GM23338 (cell line): ENCODE results near the gene TCFL5. TPM values are rescaled to one million over a fixed set of nuclear protein-coding genes. Genes with fewer than 3 reads are reported as not detected.

Experiments used
- ATAC-seq: fragments of 200-7000 bp; cut with Tn5 transposase; 3 replicates; pipeline ENCODE4 v1.9.1; 2020
- DNase-seq: peaks from one replicate; pipeline ENCODE4 v3.0.0-alpha.2; 2015; ENCODE audit warnings: low spot score
- H2AFZ ChIP-seq: fragments of 200-600 bp; sonication (generic); 2 replicates; pipeline ENCODE4 v1.8.0; 2016; ENCODE audit warnings: antibody characterized with exemption, mild to moderate bottlenecking, moderate library complexity
- H3F3A ChIP-seq: fragments of 200-600 bp; sonication (generic); replicated peaks from 2 replicates; pipeline ENCODE4 v1.8.0; 2017; ENCODE audit warnings: antibody characterized with exemption, mixed run types, low read depth
- H3K27ac ChIP-seq: fragments of 200-600 bp; sonication (generic); 2 replicates; pipeline ENCODE4 v1.6.1; 2016; ENCODE audit warnings: low read depth
- H3K27me3 ChIP-seq: fragments of 200-600 bp; sonication (generic); 2 replicates; pipeline ENCODE4 v1.8.0; 2016; ENCODE audit warnings: mild to moderate bottlenecking, mixed run types, moderate library complexity; ENCODE audit not compliant: insufficient read depth
- H3K36me3 ChIP-seq: fragments of 200-600 bp; sonication (generic); 2 replicates; pipeline ENCODE4 v1.8.0; 2016; ENCODE audit warnings: mild to moderate bottlenecking; ENCODE audit not compliant: insufficient read depth
- H3K4me1 ChIP-seq: fragments of 200-600 bp; sonication (generic); 2 replicates; pipeline ENCODE4 v1.8.0; 2016; ENCODE audit warnings: mild to moderate bottlenecking, moderate library complexity; ENCODE audit not compliant: insufficient read depth
- H3K4me2 ChIP-seq: fragments of 200-600 bp; sonication (generic); 2 replicates; pipeline ENCODE4 v1.7.1; 2017; ENCODE audit warnings: mixed run types
- H3K4me3 ChIP-seq: fragments of 200-600 bp; sonication (generic); 2 replicates; pipeline ENCODE4 v1.6.1; 2016; ENCODE audit warnings: mixed run types
- H3K79me2 ChIP-seq: fragments of 200-600 bp; sonication (generic); replicated peaks from 2 replicates; pipeline ENCODE4 v1.8.0; 2017; ENCODE audit warnings: mild to moderate bottlenecking; ENCODE audit not compliant: insufficient read depth
- H3K9me2 ChIP-seq: fragments of 200-600 bp; sonication (generic); 2 replicates; pipeline ENCODE4 v1.8.0; 2017; ENCODE audit not compliant: insufficient read depth
- H4K20me1 ChIP-seq: fragments of 200-600 bp; sonication (generic); replicated peaks from 2 replicates; pipeline ENCODE4 v1.8.0; 2017; ENCODE audit warnings: mild to moderate bottlenecking; ENCODE audit not compliant: insufficient read depth
- H3K27ac Mint-ChIP-seq: 2 replicates; pipeline ENCODE4 v1.8.0; 2020; ENCODE audit warnings: inconsistent platforms, mild to moderate bottlenecking, moderate library complexity, mixed read lengths
- H3K27me3 Mint-ChIP-seq: 3 replicates; pipeline ENCODE4 v1.8.0; 2022; ENCODE audit warnings: low read depth, mild to moderate bottlenecking, moderate library complexity, mixed read lengths, inconsistent platforms; ENCODE audit not compliant: insufficient read depth, poor library complexity
- H3K36me3 Mint-ChIP-seq: 3 replicates; pipeline ENCODE4 v1.8.0; 2021; ENCODE audit warnings: low read depth, mild to moderate bottlenecking, inconsistent platforms, moderate library complexity, mixed read lengths
- H3K4me1 Mint-ChIP-seq: 3 replicates; pipeline ENCODE4 v1.8.0; 2020; ENCODE audit warnings: mild to moderate bottlenecking, inconsistent platforms, mixed read lengths
- H3K4me3 Mint-ChIP-seq: 3 replicates; pipeline ENCODE4 v1.8.0; 2021; ENCODE audit warnings: moderate library complexity, mild to moderate bottlenecking, inconsistent platforms, mixed read lengths
- H3K9me3 Mint-ChIP-seq: 3 replicates; pipeline ENCODE4 v1.8.0; 2020; ENCODE audit warnings: moderate library complexity, mild to moderate bottlenecking, inconsistent platforms, mixed read lengths
- CREB1 ChIP-seq: fragments of 250-450 bp; sonication (Bioruptor Pico); IDR thresholded peaks from 2 replicates; pipeline ENCODE4 v1.5.0; 2020; ENCODE audit warnings: low read depth, mild to moderate bottlenecking, moderate library complexity
- EZH2 ChIP-seq: fragments of 200-600 bp; sonication (generic); IDR thresholded peaks from one replicate; pipeline ENCODE4 v1.8.0; 2017; ENCODE audit warnings: antibody characterized with exemption, mild to moderate bottlenecking, low read depth; ENCODE audit not compliant: unreplicated experiment
- EZH2phosphoT487 ChIP-seq: fragments of 200-600 bp; sonication (generic); IDR thresholded peaks from one replicate; pipeline ENCODE4 v1.8.1; 2018; ENCODE audit warnings: antibody characterized with exemption; ENCODE audit not compliant: unreplicated experiment
- JUNB ChIP-seq: IDR thresholded peaks from one replicate; pipeline ENCODE4 v1.6.1; 2016; ENCODE audit warnings: antibody characterized with exemption; ENCODE audit not compliant: unreplicated experiment
- NANOG ChIP-seq: IDR thresholded peaks from 2 replicates; pipeline ENCODE4 v1.6.1; 2016; ENCODE audit warnings: antibody characterized with exemption, borderline replicate concordance
- POLR2AphosphoS5 ChIP-seq: IDR thresholded peaks from 2 replicates; pipeline ENCODE4 v1.6.1; 2016; ENCODE audit warnings: antibody characterized with exemption, low read depth
- STAT1 ChIP-seq: IDR thresholded peaks from one replicate; pipeline ENCODE4 v1.6.1; 2016; ENCODE audit warnings: antibody characterized with exemption; ENCODE audit not compliant: unreplicated experiment
- ZNF114 ChIP-seq: fragments of 250-450 bp; sonication (Bioruptor Pico); IDR thresholded peaks from 2 replicates; pipeline ENCODE4 v1.5.0; 2020; ENCODE audit warnings: mild to moderate bottlenecking, moderate library complexity
- ZNF331 ChIP-seq: fragments of 250-450 bp; sonication (Bioruptor Pico); IDR thresholded peaks from 2 replicates; pipeline ENCODE4 v1.5.0; 2020; ENCODE audit warnings: low read depth, mild to moderate bottlenecking, moderate library complexity
- polyA plus RNA-seq: library from polyadenylated mRNA; unstranded; fragments of >200 nt; fragmentation: Nextera tagmentation; extraction: Ambion mirVana; gene quantifications from 2 replicates; pipeline ENCODE4 v1.2.1, GENCODE V29; 2016
- total RNA-seq: library from RNA; depleted of rRNA; stranded (reverse); fragments of >200 nt; shearing (Covaris generic); gene quantifications from 2 replicates; pipeline ENCODE4 v1.2.3, GENCODE V29; 2014
- TF ChIP-seq, protein P1 (sequence below): IDR thresholded peaks from one replicate; pipeline ENCODE4 v1.6.1; 2018; ENCODE audit warnings: antibody characterized with exemption; ENCODE audit not compliant: unreplicated experiment
- TF ChIP-seq, protein P2 (sequence below), 2 experiments: fragments of 200-600 bp in 1 of 2; sonication (generic) in 1 of 2; conservative IDR thresholded peaks; 2 replicates each; pipeline versions ENCODE4 v1.5.1 to v1.6.1; 2016 to 2017; ENCODE audit warnings: antibody characterized with exemption in 2 of 2, low read depth in 2 of 2, mild to moderate bottlenecking in 2 of 2, moderate library complexity in 1 of 2
- TF ChIP-seq, protein P3 (sequence below): fragments of 250-450 bp; sonication (Bioruptor Pico); IDR thresholded peaks from 2 replicates; pipeline ENCODE4 v1.5.0; 2020; ENCODE audit warnings: mild to moderate bottlenecking, moderate library complexity

Gene TCFL5
- total and polyA plus RNA-seq, 2 experiments from 2014 or later: 5.8 to 19.3 TPM

- TF ChIP-seq NANOG (no peak), ZNF331 (no peak), ZNF114 (no peak), CREB1 (CRISPR knock-in tag) (no peak), EZH2phosphoT487 (no peak), JUNB (no peak), POLR2AphosphoS5 (no peak), EZH2 (no peak), STAT1 (no peak)
- TF ChIP-seq, protein P1, sequence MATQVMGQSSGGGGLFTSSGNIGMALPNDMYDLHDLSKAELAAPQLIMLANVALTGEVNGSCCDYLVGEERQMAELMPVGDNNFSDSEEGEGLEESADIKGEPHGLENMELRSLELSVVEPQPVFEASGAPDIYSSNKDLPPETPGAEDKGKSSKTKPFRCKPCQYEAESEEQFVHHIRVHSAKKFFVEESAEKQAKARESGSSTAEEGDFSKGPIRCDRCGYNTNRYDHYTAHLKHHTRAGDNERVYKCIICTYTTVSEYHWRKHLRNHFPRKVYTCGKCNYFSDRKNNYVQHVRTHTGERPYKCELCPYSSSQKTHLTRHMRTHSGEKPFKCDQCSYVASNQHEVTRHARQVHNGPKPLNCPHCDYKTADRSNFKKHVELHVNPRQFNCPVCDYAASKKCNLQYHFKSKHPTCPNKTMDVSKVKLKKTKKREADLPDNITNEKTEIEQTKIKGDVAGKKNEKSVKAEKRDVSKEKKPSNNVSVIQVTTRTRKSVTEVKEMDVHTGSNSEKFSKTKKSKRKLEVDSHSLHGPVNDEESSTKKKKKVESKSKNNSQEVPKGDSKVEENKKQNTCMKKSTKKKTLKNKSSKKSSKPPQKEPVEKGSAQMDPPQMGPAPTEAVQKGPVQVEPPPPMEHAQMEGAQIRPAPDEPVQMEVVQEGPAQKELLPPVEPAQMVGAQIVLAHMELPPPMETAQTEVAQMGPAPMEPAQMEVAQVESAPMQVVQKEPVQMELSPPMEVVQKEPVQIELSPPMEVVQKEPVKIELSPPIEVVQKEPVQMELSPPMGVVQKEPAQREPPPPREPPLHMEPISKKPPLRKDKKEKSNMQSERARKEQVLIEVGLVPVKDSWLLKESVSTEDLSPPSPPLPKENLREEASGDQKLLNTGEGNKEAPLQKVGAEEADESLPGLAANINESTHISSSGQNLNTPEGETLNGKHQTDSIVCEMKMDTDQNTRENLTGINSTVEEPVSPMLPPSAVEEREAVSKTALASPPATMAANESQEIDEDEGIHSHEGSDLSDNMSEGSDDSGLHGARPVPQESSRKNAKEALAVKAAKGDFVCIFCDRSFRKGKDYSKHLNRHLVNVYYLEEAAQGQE: no peak
- TF ChIP-seq, protein P2, sequence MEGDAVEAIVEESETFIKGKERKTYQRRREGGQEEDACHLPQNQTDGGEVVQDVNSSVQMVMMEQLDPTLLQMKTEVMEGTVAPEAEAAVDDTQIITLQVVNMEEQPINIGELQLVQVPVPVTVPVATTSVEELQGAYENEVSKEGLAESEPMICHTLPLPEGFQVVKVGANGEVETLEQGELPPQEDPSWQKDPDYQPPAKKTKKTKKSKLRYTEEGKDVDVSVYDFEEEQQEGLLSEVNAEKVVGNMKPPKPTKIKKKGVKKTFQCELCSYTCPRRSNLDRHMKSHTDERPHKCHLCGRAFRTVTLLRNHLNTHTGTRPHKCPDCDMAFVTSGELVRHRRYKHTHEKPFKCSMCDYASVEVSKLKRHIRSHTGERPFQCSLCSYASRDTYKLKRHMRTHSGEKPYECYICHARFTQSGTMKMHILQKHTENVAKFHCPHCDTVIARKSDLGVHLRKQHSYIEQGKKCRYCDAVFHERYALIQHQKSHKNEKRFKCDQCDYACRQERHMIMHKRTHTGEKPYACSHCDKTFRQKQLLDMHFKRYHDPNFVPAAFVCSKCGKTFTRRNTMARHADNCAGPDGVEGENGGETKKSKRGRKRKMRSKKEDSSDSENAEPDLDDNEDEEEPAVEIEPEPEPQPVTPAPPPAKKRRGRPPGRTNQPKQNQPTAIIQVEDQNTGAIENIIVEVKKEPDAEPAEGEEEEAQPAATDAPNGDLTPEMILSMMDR (conservative IDR thresholded peaks at IDR 0.05; ENCODE audit: low read depth in 2 of 2): no peak
- TF ChIP-seq, protein P3, sequence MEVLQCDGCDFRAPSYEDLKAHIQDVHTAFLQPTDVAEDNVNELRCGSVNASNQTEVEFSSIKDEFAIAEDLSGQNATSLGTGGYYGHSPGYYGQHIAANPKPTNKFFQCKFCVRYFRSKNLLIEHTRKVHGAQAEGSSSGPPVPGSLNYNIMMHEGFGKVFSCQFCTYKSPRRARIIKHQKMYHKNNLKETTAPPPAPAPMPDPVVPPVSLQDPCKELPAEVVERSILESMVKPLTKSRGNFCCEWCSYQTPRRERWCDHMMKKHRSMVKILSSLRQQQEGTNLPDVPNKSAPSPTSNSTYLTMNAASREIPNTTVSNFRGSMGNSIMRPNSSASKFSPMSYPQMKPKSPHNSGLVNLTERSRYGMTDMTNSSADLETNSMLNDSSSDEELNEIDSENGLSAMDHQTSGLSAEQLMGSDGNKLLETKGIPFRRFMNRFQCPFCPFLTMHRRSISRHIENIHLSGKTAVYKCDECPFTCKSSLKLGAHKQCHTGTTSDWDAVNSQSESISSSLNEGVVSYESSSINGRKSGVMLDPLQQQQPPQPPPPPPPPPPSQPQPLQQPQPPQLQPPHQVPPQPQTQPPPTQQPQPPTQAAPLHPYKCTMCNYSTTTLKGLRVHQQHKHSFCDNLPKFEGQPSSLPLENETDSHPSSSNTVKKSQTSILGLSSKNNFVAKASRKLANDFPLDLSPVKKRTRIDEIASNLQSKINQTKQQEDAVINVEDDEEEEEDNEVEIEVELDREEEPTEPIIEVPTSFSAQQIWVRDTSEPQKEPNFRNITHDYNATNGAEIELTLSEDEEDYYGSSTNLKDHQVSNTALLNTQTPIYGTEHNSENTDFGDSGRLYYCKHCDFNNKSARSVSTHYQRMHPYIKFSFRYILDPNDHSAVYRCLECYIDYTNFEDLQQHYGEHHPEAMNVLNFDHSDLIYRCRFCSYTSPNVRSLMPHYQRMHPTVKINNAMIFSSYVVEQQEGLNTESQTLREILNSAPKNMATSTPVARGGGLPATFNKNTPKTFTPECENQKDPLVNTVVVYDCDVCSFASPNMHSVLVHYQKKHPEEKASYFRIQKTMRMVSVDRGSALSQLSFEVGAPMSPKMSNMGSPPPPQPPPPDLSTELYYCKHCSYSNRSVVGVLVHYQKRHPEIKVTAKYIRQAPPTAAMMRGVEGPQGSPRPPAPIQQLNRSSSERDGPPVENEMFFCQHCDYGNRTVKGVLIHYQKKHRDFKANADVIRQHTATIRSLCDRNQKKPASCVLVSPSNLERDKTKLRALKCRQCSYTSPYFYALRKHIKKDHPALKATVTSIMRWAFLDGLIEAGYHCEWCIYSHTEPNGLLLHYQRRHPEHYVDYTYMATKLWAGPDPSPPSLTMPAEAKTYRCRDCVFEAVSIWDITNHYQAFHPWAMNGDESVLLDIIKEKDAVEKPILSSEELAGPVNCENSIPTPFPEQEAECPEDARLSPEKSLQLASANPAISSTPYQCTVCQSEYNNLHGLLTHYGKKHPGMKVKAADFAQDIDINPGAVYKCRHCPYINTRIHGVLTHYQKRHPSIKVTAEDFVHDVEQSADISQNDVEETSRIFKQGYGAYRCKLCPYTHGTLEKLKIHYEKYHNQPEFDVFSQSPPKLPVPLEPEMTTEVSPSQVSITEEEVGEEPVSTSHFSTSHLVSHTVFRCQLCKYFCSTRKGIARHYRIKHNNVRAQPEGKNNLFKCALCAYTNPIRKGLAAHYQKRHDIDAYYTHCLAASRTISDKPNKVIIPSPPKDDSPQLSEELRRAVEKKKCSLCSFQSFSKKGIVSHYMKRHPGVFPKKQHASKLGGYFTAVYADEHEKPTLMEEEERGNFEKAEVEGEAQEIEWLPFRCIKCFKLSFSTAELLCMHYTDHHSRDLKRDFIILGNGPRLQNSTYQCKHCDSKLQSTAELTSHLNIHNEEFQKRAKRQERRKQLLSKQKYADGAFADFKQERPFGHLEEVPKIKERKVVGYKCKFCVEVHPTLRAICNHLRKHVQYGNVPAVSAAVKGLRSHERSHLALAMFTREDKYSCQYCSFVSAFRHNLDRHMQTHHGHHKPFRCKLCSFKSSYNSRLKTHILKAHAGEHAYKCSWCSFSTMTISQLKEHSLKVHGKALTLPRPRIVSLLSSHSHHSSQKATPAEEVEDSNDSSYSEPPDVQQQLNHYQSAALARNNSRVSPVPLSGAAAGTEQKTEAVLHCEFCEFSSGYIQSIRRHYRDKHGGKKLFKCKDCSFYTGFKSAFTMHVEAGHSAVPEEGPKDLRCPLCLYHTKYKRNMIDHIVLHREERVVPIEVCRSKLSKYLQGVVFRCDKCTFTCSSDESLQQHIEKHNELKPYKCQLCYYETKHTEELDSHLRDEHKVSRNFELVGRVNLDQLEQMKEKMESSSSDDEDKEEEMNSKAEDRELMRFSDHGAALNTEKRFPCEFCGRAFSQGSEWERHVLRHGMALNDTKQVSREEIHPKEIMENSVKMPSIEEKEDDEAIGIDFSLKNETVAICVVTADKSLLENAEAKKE (CRISPR knock-in tag): no peak
- no peak overlapping the region for H3K4me2 ChIP-seq
- H3K27ac ChIP-seq: no peak overlapping the region
- H3K36me3 ChIP-seq: no peaks in the 10 kb centered on the region
- no peak overlapping the region for H2AFZ ChIP-seq
- H3F3A ChIP-seq: peaks cover 2% of the 10 kb centered on the region; the same call in 1 of the 2 replicates
- no peaks in the 10 kb centered on the region for H3K79me2 ChIP-seq
- ATAC-seq (no peak), DNase-seq (no peak)
- Mint-ChIP-seq H3K36me3 (peaks cover 10% of the 10 kb centered on the region; the same call in 2 of the 3 replicates), H3K27me3 (peaks cover 6% of the 10 kb centered on the region), H3K9me3 (no peaks in the 10 kb centered on the region), H3K27ac (no peak overlapping the region), H3K4me3 (no peak overlapping the region), H3K4me1 (peaks cover 19% of the 10 kb centered on the region)
- H3K9me2 ChIP-seq: no peaks in the 10 kb centered on the region
- no peaks in the 10 kb centered on the region for H4K20me1 ChIP-seq
- H3K27me3 ChIP-seq: no peaks in the 10 kb centered on the region
- no peaks in the 10 kb centered on the region for H3K4me1 ChIP-seq
- no peak overlapping the region for H3K4me3 ChIP-seq
These were observed 31.4 kb downstream of the TCFL5 start for GRCh38 chr20:62830251-62830650.
